CD1c-positive myeloid dendritic cell (primary cell): ENCODE results near the gene DDAH2.

Experiments used
- DNase-seq: peaks from one replicate; pipeline ENCODE4 v3.0.0-alpha.2; 2016; ENCODE audit errors: extremely low spot score

Gene DDAH2

DNA sequence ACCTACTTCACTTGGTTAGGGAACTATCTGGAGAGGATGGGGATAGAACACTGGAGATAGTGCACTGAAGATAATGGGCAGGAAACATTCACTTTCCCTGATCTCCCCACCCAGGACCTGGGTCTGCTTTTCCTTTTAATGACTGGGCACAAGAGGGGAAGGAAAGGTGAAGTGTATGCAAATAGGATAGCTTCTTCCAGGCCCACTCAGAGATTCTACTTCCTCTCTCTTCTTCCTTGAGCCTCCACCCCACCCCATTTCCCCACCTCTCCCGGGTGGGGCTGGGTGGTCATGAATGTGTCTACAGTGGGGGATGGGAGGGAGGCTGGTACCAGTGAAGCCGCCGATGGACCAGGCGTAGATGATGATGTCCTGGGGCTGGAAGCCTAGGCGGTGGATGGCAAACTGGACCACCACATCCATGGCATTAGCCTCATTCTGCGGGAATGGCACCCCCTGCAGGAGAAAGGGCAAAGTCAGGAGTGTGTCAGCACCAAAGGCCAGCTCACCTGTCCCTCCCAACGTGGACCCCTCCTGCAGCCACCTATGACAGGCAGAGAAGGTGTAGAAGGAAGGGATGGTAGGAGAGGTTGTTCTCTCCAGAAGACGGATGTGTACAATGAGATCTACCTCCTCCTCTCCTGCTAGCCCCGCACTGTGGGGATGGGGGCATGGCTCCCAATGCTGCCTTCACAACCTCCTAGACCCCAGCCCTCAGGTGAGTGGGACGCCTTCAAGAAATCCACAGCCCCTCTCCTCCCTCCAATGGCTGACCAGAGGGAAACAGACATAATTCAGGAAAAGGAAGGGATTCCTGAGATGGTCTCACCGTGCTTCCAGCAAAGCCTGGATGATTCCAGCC, 39.6 kb downstream of the DDAH2 start:
- DNase-seq: no peak

DNA sequence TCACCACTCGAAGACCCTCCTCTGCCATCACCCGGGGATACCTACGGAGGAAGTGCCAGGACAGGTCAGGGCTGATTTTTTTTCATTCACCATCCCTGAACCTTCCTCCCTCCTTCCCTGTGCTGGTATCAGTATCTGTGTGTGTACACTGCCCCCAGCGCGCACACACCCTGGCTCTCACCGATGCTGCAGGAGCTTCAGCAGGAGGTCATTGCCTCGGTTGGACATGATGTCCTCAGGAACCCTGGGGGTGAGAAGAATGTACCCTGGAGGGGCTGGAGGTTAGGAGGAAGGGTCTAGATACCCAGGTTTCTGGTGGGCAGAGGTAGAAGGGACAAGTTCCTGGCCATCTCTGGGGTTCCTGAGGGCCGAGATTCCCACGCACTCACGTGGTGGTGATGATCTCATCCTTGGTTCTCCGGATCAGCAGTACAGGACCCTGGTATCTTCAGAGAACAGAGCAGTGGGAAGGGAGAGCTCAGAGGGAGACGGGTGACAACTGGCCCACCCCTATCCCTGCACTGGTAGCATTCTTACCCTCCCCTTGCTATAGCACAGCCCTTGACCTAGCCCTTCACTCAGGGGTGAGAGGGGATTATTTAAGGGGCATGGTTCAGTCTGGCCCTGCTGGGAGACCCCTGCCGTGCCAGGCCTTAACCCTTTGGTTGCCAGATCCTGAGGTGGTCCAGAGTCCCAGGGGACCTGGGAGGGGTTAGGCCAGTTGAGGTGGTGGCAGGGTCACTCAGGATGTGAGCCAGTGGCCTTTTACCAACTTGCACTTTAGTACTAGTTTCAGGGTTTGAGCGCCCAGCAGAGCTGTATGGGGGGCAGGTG, 41.0 kb downstream of the DDAH2 start:
- DNase-seq: no peak

DNA sequence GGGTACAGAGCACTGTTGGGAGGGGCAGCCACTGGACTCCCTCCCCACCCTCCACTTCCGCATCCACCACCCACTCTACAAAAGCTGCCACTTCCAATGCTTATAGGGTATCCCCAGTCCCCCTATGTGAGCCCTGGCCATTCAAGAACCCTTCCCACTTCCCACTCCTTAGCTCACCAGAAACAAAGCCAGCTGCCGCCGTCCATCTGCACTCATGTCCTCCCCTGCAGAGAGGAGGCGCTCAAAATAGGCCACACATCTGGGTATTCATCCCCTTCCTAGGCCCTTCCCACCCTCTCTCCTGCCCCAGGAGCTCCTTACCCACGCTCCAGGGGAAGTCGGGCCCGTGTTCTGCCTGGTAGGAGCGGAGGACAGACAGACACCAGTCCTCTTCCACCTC, 41.8 kb downstream of the DDAH2 start:
- no peak for DNase-seq

DNA sequence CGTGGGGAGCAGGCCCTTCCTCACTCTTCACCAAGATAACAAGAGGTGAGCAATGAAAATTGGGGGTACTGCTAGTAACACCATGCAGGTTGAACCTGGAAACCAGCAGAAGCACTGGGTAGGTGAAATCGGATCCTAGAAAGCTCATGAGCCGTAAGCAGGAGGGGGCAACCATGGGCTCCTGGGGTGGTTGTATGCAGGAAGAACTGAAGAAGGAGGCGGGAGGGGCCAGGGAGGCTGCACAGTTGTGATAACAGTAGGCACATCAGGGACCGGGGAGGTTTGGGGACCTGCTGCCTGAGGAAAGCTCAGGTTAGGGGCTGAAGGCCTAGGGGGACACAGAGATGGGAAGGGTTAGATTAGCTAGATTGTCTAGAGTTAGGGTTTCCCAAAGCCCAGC, 42.6 kb downstream of the DDAH2 start:
- no peak for DNase-seq

DNA sequence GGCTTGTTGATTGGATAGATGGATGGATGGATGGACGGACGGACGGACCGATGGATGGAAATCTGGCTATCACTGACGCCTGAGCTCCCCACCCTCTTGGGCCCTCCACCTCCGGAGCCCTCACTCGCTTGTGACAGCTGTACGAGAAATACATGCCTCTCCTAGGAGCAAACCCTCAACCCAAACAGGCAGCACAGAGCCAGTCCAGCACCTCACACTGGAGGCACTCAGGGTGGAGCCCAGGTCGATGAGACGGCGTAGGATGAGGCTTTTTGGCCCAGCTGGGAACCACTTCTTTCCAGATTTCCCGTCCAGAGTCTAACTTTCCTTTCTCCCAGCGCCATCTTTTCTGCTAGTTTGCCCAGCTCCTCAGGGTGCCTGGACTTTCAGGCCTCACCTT, 45.5 kb downstream of the DDAH2 start:
- no peak for DNase-seq

DNA sequence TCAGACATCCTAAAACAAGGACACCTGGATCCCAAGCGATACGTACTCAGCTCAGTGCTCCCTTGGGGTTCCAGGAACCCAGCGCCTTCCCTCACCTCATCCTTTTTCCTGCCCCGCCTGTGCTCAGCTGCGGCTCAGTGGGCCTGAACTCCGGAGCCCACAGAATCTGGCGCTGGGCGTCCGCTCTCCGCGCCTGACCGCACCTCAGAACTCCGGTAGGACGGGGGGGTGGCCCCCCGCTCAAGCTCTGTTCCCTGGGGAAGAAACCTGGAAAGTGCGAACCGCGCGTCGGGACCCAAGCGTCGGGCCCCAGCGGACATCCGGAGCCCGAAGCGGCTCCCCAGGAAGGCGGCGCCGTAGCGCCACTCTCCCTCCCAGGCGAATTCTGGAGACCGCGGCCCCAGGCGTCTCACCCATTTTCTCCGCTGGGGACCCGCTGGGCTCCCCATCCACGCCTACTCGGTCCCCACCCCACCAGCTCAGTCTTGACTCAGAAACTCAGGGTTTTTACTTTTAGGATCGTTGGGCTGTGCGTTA, 47.9 kb downstream of the DDAH2 start:
- DNase-seq: peak; percentile 39

DNA sequence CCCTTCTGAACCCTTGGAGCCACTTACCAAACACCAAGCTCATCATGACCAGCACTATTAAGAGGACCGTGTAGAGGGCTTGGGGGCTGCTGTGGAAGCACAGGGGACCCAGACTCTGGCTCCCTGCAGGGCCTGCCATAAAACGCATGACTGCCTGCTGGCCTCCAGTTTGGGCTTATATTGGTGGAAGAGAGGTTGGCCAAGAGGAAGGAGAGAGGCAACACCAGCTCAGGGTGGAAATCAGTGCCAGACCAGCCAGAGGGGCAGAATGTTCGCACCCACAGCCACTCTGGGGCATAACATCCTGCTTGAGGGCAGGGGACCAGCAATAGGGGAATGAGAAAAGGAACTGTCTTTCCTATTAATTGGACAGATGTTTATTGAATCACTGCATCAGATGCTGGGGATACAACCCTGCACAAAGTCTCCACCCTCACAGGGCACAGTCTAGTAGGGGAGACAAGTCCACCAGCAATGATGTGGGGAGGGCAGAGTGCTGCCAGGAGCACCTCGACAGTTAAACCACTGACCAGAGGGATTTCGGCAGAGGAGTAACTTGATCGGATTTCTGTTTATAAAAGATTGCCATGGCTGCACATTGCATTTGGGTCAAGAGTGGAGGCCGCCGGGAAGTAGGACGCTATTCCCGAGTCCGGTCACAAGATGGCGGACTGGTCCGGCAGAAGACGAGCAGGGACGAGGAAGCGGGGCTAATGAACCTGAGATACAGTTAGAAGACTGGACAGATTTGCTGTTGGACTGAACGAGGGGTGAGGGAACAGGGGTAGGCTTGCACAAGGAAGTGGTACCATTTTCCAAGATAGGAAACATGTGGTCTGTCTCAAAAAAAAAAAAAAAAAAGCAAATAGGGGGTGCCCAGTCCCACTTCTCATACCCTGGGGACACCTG, 48.6 kb downstream of the DDAH2 start, which contains the start of gene LY6G5C:
LY6G5C (minus strand) TSS at position 842 of the 909 bp plus-strand sequence; CDS start at position 148, 694 bp downstream.
- DNase-seq: peak; percentile 71

DNA sequence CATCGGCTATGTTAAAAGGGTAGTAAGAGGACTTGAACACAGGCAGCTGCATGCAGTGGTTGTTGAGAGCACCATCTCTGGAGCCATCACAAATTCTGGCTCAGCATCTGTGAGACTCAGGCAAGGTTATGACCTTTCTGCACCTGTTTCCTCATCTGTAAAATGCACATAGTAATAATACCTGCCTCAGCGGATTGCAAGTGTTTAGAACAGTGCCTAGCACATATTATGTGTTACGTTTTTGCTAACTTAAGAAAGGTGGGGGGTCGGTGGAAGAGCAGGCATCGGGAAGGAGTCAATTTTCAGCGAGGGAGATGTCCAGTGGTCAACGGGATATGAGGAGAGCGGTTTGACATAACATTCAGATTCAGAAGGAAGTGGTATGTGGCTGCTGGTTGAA, 51.1 kb downstream of the DDAH2 start:
- DNase-seq: no peak
